ENCODE results near the gene TMEM132C. TPM values are rescaled to one million over a fixed set of nuclear protein-coding genes. Genes with fewer than 3 reads are reported as not detected.

Gene TMEM132C
- total and polyA plus RNA-seq, 2 experiments from 2014 or later: not detected

GRCh38 chr12:128228581-128228980 is 38.4 kb upstream of the TMEM132C start:
- Histone ChIP-seq H3F3A (replicated peaks; ENCODE audit: low read depth) (no peaks in the 10 kb centered on the region), H3K4me2 (no peak overlapping the region), H4K20me1 (replicated peaks; ENCODE audit: insufficient read depth) (no peaks in the 10 kb centered on the region), H3K4me3 (no peak overlapping the region), H3K4me1 (ENCODE audit: insufficient read depth) (no peaks in the 10 kb centered on the region), H3K27me3 (ENCODE audit: insufficient read depth) (no peaks in the 10 kb centered on the region), H3K9me2 (ENCODE audit: insufficient read depth) (no peaks in the 10 kb centered on the region), H3K36me3 (ENCODE audit: insufficient read depth) (0 out of 2 replicates have a peak, but pooled peaks cover 4% of the 10 kb centered on the region), H3K27ac (ENCODE audit: low read depth) (no peak overlapping the region), H3K79me2 (replicated peaks; ENCODE audit: insufficient read depth) (no peaks in the 10 kb centered on the region), H2AFZ (no peak overlapping the region)
- no peak for ATAC-seq
- Mint-ChIP-seq H3K27ac (no peak overlapping the region), H3K4me1 (no peaks in the 10 kb centered on the region), H3K4me3 (no peak overlapping the region), H3K9me3 (peaks cover 99% of the 10 kb centered on the region), H3K27me3 (ENCODE audit: insufficient read depth, low read depth, poor library complexity) (peaks cover 22% of the 10 kb centered on the region), H3K36me3 (ENCODE audit: low read depth) (peaks cover 67% of the 10 kb centered on the region)
- TF ChIP-seq ZNF331 (CRISPR knock-in tag; IDR thresholded peaks at IDR 0.05; ENCODE audit: low read depth): no peak
- no peak for TF ChIP-seq EZH2 (IDR thresholded peaks at IDR 0.05; ENCODE audit: low read depth, unreplicated experiment)
- TF ChIP-seq, protein P1, sequence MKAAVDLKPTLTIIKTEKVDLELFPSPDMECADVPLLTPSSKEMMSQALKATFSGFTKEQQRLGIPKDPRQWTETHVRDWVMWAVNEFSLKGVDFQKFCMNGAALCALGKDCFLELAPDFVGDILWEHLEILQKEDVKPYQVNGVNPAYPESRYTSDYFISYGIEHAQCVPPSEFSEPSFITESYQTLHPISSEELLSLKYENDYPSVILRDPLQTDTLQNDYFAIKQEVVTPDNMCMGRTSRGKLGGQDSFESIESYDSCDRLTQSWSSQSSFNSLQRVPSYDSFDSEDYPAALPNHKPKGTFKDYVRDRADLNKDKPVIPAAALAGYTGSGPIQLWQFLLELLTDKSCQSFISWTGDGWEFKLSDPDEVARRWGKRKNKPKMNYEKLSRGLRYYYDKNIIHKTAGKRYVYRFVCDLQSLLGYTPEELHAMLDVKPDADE (IDR thresholded peaks at IDR 0.05): no peak
- TF ChIP-seq REST (IDR thresholded peaks at IDR 0.05; ENCODE audit: unreplicated experiment): no peak
- no peak for TF ChIP-seq NANOG (IDR thresholded peaks at IDR 0.05; ENCODE audit: borderline replicate concordance)
- TF ChIP-seq EZH2phosphoT487 (IDR thresholded peaks at IDR 0.05; ENCODE audit: unreplicated experiment): no peak
- no peak for TF ChIP-seq STAT1 (IDR thresholded peaks at IDR 0.05; ENCODE audit: unreplicated experiment)
- no peak for TF ChIP-seq ZNF462 (CRISPR knock-in tag; IDR thresholded peaks at IDR 0.05)
- TF ChIP-seq CREB1 (CRISPR knock-in tag; IDR thresholded peaks at IDR 0.05; ENCODE audit: low read depth): no peak
- TF ChIP-seq POLR2AphosphoS5 (IDR thresholded peaks at IDR 0.05; ENCODE audit: low read depth): no peak
- TF ChIP-seq, protein P2, sequence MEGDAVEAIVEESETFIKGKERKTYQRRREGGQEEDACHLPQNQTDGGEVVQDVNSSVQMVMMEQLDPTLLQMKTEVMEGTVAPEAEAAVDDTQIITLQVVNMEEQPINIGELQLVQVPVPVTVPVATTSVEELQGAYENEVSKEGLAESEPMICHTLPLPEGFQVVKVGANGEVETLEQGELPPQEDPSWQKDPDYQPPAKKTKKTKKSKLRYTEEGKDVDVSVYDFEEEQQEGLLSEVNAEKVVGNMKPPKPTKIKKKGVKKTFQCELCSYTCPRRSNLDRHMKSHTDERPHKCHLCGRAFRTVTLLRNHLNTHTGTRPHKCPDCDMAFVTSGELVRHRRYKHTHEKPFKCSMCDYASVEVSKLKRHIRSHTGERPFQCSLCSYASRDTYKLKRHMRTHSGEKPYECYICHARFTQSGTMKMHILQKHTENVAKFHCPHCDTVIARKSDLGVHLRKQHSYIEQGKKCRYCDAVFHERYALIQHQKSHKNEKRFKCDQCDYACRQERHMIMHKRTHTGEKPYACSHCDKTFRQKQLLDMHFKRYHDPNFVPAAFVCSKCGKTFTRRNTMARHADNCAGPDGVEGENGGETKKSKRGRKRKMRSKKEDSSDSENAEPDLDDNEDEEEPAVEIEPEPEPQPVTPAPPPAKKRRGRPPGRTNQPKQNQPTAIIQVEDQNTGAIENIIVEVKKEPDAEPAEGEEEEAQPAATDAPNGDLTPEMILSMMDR (conservative IDR thresholded peaks at IDR 0.05; ENCODE audit: low read depth in 2 of 2): no peak
- no peak for DNase-seq (ENCODE audit: low spot score)

Measured in GM23338 (cell line).